NB4 (cell line): ENCODE data around the gene BORCS5.
"Not testable (repeated sequence)": the region's sequence is repeated elsewhere in the genome, so short reads cannot be mapped to it uniquely, and the experiment has no call there.

Experiments
- CTCF ChIP-seq: IDR thresholded peaks from one replicate; pipeline ENCODE4 v1.5.1; 2012; ENCODE audit warnings: low read depth, low read length
- MYC ChIP-seq: IDR thresholded peaks from 2 replicates; pipeline ENCODE4 v1.6.1; 2011; ENCODE audit warnings: low read depth, low read length
- POLR2A ChIP-seq: IDR thresholded peaks from 2 replicates; pipeline ENCODE4 v1.6.1; 2011; ENCODE audit warnings: mild to moderate bottlenecking; ENCODE audit not compliant: insufficient read length; ENCODE audit errors: extremely low read depth
- TF ChIP-seq, protein P1 (sequence below): IDR thresholded peaks from 2 replicates; pipeline ENCODE4 v1.6.1; 2011; ENCODE audit warnings: low read depth, low read length

DNA sequence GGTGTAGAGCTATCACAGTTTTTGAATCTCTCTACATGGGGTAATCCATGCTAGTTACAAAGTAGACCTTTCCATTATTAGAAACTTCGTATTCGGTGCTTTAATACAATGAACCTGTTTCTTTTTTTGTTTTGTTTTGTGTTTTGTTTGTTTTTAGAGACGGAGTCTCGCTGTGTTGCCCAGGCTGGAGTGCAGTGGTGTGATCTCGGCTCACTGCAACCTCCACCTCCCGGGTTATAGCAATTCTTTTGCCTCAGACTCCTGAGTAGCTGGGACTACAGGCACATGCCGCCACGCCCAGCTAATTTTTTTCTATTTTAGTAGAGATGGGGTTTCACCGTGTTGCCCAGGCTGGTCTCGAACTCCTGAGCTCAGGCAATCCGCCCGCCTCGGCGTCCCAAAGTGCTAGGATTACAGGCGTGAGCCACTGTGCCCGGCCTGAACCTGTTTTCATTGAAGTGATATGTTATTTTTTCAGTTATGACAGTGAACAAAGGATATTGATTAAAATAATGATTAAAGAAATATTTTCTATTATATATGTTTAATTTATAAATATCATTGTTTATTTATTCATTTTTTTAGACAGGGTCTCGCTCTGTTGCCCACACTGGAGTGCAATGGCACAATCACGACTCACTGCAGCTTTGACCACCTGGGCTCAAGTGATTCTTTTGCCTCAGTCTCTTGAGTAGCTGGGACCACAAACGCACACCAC, 5.3 kb upstream of the BORCS5 start:
- not testable (repeated sequence) for TF ChIP-seq MYC, CTCF, POLR2A
- TF ChIP-seq, protein P1, sequence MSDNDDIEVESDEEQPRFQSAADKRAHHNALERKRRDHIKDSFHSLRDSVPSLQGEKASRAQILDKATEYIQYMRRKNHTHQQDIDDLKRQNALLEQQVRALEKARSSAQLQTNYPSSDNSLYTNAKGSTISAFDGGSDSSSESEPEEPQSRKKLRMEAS: not testable (repeated sequence)
